NCI-H1048 (cell line): ENCODE results near the gene VPS41.

ENCODE experiments used
- DNase-seq: peaks from one replicate; lab custom pipeline; 2025; lab: John Stamatoyannopoulos, UW

Gene VPS41

DNA sequence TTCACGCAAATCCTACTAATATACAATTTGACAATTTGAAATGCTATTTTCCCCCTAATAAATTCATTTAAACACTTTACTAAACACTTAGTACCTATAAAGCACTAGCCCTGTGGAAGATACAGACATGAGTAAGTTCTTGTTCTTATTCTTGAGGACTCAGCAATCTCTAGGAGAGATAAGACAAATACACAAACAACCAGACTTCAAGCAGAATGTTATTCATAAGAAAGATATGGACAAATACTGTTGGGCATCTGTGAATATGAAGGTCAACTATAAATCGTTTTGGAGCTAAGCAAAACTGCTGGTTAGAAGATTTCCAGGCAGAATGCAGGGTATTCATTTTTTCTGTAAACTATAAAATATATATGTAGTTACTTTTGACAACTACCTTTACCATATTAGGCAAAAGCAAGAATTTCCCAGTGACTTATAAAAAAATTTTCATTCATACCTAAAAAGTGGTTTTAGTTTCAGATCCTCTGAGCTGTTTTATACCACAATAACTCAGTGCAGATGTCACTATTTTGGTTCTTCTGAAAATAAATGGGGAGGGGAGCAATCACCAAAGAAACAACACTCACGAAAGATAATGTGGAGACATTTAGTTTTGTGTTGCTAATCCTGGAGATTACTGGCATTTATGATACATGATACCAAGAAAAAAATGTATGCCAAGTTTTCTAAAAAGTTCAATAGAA is 3.8 kb downstream of the VPS41 start:
- no peak for DNase-seq

GRCh38 chr7:38903057-38903456 is 5.9 kb downstream of the VPS41 start:
- DNase-seq: no peak

GRCh38 chr7:38902449-38902848 is 6.5 kb downstream of the VPS41 start:
- DNase-seq: no peak

DNA sequence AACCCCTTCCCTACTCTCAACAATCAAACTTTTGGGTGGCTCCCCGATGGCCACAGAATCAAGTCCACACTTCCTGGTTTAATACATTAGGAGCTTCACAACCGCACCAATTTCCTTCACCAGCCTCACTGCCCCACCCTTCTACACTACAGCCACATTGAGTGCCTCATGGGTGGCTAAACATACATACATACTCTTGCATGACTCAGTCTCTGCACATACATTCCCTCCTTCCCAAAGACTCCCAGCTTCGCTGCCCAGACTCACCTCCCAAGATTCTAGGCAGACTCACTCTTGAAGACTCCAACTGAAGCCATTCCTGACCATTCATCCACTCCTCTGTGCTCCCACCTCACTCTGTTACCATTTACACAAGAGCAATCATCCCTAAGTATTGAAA is 15.9 kb downstream of the VPS41 start:
- no peak for DNase-seq

DNA sequence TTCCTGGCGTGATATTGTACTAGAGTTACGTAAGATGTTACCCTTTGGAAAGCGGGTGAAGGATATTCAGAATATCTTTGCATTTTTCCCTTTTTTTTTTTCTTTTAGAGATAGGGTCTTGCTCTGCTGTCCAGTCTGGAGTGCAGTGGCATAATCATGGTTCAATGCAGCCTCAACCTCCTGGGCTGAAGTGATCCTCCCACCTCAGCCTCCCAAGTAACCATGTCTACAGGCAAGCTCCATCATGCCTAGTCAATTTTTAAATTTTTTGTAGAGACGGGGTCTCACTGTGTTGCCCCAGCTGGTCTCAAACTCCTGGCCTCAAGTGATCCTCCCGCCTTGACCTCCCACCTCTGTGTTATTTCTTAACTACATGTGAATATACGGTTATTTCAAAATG is 18.4 kb downstream of the VPS41 start:
- DNase-seq: no peak

GRCh38 chr7:38889872-38890432 is 19.0 kb downstream of the VPS41 start:
- DNase-seq: no peak

GRCh38 chr7:38889079-38889478 is 19.9 kb downstream of the VPS41 start:
- no peak for DNase-seq

DNA sequence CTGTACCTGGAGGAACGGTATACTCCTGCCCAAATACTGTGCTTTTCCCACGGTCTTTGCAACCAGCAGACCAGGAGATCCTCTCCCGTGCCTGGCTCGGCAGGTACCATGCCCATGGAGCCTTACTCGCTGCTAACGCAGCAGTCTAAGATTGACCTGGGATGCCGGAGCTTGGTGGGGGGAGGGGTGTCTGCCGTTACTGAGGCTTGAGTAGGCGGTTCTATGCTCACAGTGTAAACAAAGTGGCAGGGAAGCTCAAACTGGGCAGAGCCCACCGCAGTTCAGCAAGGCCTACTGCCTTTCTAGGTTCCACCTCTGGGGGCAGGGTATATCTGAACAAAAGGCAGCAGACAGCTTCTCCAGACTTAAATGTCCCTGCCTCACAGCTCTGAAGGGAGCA is 22.7 kb downstream of the VPS41 start:
- no peak for DNase-seq

DNA sequence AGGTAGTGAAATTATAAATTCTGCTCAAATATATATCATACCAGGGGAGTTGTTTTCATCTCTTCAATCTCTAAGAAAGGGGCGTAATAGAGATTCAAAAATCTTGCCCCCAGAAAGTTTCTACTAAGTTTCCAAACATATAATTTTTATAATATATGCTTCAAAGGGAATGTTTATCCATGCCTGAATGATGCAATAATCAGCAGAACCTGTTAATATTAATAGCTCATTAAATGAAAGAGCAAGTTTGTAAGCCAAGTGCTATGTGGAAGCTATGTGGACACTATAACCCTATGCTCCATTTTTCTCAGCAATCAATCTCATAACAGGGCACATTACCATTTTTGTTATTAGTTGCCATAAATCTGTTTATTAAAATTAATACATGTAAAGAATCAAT is 25.3 kb downstream of the VPS41 start:
- no peak for DNase-seq

DNA sequence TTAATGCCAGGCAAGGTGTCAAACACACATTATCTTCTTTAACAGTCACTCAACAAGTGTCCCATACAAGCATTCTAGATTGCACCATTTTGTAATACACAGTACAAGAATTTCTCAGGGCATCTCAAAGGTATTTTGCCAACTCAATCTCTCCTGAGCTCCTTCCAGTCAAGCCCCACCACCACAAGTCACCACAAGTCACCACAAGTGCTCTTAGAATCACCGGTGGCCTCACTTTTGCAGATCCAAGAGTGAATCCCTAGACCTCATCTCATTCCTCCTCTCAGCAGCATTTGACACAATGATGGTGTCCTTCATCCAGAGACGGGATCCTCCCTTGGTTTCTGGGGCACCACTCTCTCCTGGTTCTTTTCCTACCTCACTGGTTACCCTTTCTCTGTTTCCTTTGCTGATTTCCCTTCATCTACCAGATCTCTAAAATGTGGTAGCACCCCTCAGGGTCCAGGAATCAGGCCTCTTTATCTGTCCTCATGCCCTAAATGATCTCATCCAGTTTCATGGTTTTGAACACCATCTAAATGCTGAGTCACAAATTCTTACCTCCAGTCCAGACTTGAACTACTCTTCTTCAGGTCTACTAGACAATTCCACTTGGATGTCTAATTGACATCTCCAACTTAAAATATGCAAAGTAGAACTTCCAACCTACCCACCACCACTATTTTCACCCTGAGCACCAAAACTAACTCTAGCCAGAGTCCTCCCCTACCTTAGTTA is 26.9 kb downstream of the VPS41 start:
- DNase-seq: no peak

GRCh38 chr7:38881015-38881414 is 28.0 kb downstream of the VPS41 start:
- no peak for DNase-seq

- DNase-seq: no peak
Measured at GRCh38 chr7:38880454-38880853, 28.5 kb downstream of the VPS41 start.

DNA sequence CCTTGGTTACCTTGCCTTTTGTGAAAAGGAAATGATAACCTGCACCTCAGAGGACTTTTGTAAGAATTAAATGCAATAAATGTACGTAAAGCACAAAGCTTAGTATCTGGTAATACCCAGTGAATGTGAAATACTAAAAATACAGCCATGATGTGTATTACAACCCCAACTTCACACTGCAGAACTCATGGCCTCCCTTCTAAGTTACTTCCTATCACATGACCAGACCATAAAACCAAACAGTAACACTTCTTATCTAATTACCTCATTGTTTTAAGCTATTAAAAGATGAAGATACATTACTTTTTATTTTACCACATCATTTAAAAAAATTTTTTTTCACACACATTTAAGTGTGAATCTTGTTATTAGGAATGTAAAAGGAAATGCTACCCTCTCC is 29.0 kb downstream of the VPS41 start:
- no peak for DNase-seq

- DNase-seq: no peak
Measured at GRCh38 chr7:38878694-38879457, 30.1 kb downstream of the VPS41 start.

- no peak for DNase-seq
Measured at GRCh38 chr7:38873433-38873832, 35.6 kb downstream of the VPS41 start.

DNA sequence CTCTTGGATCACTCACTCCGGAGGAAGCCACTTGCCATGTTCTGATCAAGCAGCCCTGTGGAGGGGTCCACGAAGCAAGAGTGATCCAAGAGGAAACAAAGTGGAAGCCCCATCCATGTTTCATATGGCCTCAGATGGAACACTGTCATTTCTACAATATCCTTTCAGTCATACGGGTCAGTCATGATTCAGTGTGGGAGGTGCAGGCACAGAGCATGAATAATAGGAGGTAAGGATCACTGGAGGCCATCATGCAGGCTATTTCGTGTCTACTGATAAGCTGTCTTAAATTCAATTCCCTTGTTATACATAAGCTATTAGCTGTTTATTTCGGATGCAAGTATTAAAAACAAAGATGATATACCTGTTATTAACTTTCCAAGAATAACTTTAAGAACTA is 36.8 kb downstream of the VPS41 start:
- DNase-seq: no peak

GRCh38 chr7:38870147-38870546 is 38.8 kb downstream of the VPS41 start:
- DNase-seq: no peak

- DNase-seq: no peak
Measured at GRCh38 chr7:38863601-38864291, 45.2 kb downstream of the VPS41 start.

- DNase-seq: no peak
Measured at GRCh38 chr7:38862666-38863065, 46.3 kb downstream of the VPS41 start.

GRCh38 chr7:38858259-38858884 is 50.6 kb downstream of the VPS41 start:
- DNase-seq: no peak

DNA sequence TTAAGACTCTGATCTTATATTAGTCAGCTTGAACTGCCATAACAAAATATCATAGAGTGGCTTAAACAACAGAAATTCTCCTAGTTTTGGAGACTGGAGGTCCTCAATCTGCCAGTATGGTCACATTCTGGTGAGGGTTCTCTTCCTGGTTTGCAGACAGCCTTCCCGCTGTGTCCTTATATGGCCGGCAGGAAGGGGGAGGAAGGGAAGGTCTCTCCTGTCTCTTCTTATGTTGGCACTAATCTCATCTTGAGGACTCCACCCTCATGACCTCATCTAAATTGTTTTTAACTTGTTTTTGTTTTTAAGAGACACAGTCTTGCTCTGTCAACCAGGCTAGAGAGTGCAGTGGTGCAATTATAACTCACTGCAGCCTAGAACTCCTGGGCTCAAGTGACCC is 53.1 kb downstream of the VPS41 start:
- DNase-seq: no peak

GRCh38 chr7:38855386-38855785 is 53.6 kb downstream of the VPS41 start:
- no peak for DNase-seq
